ENCODE data around the gene ZNF273.

GRCh38 chr7:64978497-64979203 is 75.6 kb downstream of the ZNF273 start:
- no peak for TF ChIP-seq CTCF (conservative IDR thresholded peaks at IDR 0.05; ENCODE audit: low read depth, low read length)
- TF ChIP-seq EZH2 (IDR thresholded peaks at IDR 0.05; ENCODE audit: low read length, unreplicated experiment) = no peak
- no peak for TF ChIP-seq EZH2phosphoT487 (IDR thresholded peaks at IDR 0.05; ENCODE audit: borderline replicate concordance, low read length)

Data from PC-3 (cell line).